GM12878 (cell line): ENCODE results near the gene UBR3.

Experiments used
- CBFB ChIP-seq: IDR thresholded peaks from 2 replicates; pipeline ENCODE4 v1.6.1; 2016; ENCODE audit warnings: antibody characterized with exemption, low read depth
- CHD4 ChIP-seq: fragments of 200-600 bp; sonication (generic); IDR thresholded peaks from 2 replicates; pipeline ENCODE4 v1.6.1; 2016; ENCODE audit warnings: mild to moderate bottlenecking
- CTCF ChIP-seq, 3 experiments: IDR thresholded peaks in 2 of 3; conservative IDR thresholded peaks in 1 of 3; 2 replicates each; pipeline ENCODE4 v1.5.1; 2011; ENCODE audit warnings: low read depth in 3 of 3, low read length in 3 of 3, mild to moderate bottlenecking in 3 of 3, control low read depth in 2 of 3, moderate library complexity in 2 of 3, inconsistent platforms in 1 of 3, mixed read lengths in 1 of 3; ENCODE audit not compliant: control insufficient read depth in 2 of 3, insufficient read depth in 1 of 3; ENCODE audit errors: extremely low read depth in 1 of 3
- EZH2 ChIP-seq: IDR thresholded peaks from 2 replicates; pipeline ENCODE4 v1.6.1; 2012; ENCODE audit warnings: low read depth, mild to moderate bottlenecking, control low read depth, inconsistent platforms, low read length, borderline replicate concordance; ENCODE audit not compliant: control insufficient read depth
- HCFC1 ChIP-seq: fragments of 150-350 bp; IDR thresholded peaks from 2 replicates; pipeline ENCODE4 v1.6.1; 2014; ENCODE audit warnings: low read length
- NFIC ChIP-seq: IDR thresholded peaks from 2 replicates; pipeline ENCODE4 v1.6.1; 2012; ENCODE audit warnings: low read depth, mild to moderate bottlenecking, inconsistent platforms, low read length, moderate library complexity
- POLR2A ChIP-seq: IDR thresholded peaks from 2 replicates; pipeline ENCODE4 v1.6.1; 2011; ENCODE audit warnings: low read depth, mild to moderate bottlenecking, low read length
- ZNF384 ChIP-seq: IDR thresholded peaks from 2 replicates; pipeline ENCODE4 v1.6.1; 2012; ENCODE audit warnings: low read depth, mild to moderate bottlenecking, low read length, improper control_type of control experiment, borderline replicate concordance

GRCh38 chr2:169945515-169945914 lies 118.3 kb downstream of the UBR3 start:
- TF ChIP-seq CTCF (IDR thresholded peaks at IDR 0.05 in 2 of 3, conservative IDR thresholded peaks at IDR 0.05 in 1 of 3; ENCODE audit: control insufficient read depth in 2 of 3, extremely low read depth in 1 of 3, insufficient read depth in 1 of 3, low read depth in 3 of 3, low read length in 3 of 3) (no peak), NFIC (no peak), ZNF384 (no peak), POLR2A (no peak), CBFB (no peak), HCFC1 (no peak), EZH2 (no peak), CHD4 (no peak)
